Cardiac muscle cell (in vitro differentiated cells and primary cell): ENCODE results near the gene THEMIS. TPM values are rescaled to one million over a fixed set of nuclear protein-coding genes. Genes with fewer than 3 reads are reported as not detected.
"Not testable (repeated sequence)": the region's sequence is repeated elsewhere in the genome, so short reads cannot be mapped to it uniquely, and the experiment has no call there.

Experiments used
- DNase-seq, 2 donors: peaks; one replicate each; pipeline versions ENCODE4 v3.0.0 to v3.0.0-alpha.2; 2010 to 2017; ENCODE audit warnings: low read depth in 1 of 2, low spot score in 1 of 2
- H3K27ac ChIP-seq: fragments of 200-600 bp; sonication (generic); 2 replicates; pipeline ENCODE4 v1.5.1; 2016
- H3K27me3 ChIP-seq: fragments of 200-600 bp; sonication (generic); 2 replicates; pipeline ENCODE4 v1.6.0; 2016; ENCODE audit warnings: control low read depth
- H3K36me3 ChIP-seq: fragments of 200-600 bp; sonication (generic); 2 replicates; pipeline ENCODE4 v1.5.1; 2016; ENCODE audit warnings: control low read depth
- H3K4me1 ChIP-seq: fragments of 200-600 bp; sonication (generic); 2 replicates; pipeline ENCODE4 v1.8.1; 2017; ENCODE audit warnings: low read depth, mild to moderate bottlenecking, mixed run types
- H3K4me3 ChIP-seq: fragments of 200-600 bp; sonication (generic); 2 replicates; pipeline ENCODE4 v1.5.1; 2016; ENCODE audit warnings: mild to moderate bottlenecking
- H3K9me3 ChIP-seq: fragments of 200-600 bp; sonication (generic); 2 replicates; pipeline ENCODE4 v1.5.1; 2017; ENCODE audit warnings: low read depth, mild to moderate bottlenecking, control low read depth
- CTCF ChIP-seq: IDR thresholded peaks from 2 replicates; pipeline ENCODE4 v1.5.1; 2012; ENCODE audit warnings: low read depth, mild to moderate bottlenecking, low read length
- polyA plus RNA-seq: library from polyadenylated mRNA; unstranded; fragments of >200 nt; fragmentation: Nextera tagmentation; extraction: Ambion mirVana; gene quantifications from 2 replicates; pipeline ENCODE4 v1.2.1, GENCODE V29; 2016
- total RNA-seq: library from RNA; depleted of rRNA; stranded (reverse); fragments of >200 nt; gene quantifications from 2 replicates; pipeline ENCODE4 v1.2.3, GENCODE V29; 2016

THEMIS gene
- total and polyA plus RNA-seq, 2 experiments from 2014 or later, result 0.06 TPM; not detected in 1

- Histone ChIP-seq H3K27ac (no peak overlapping the region), H3K4me3 (no peak overlapping the region), H3K9me3 (no peaks in the 10 kb centered on the region), H3K27me3 (no peaks in the 10 kb centered on the region), H3K4me1 (no peaks in the 10 kb centered on the region), H3K36me3 (no peaks in the 10 kb centered on the region)
- TF ChIP-seq CTCF, result no peak
- no peak for DNase-seq
Observed at GRCh38 chr6:127897484-127897883, 3.4 kb downstream of the THEMIS start.

GRCh38 chr6:127894051-127894450, 6.8 kb downstream of the THEMIS start:
- TF ChIP-seq CTCF, result no peak
- Histone ChIP-seq H3K4me1 (no peaks in the 10 kb centered on the region), H3K36me3 (no peaks in the 10 kb centered on the region), H3K9me3 (no peaks in the 10 kb centered on the region), H3K27ac (no peak overlapping the region), H3K4me3 (no peak overlapping the region), H3K27me3 (no peaks in the 10 kb centered on the region)
- no peak for DNase-seq

- TF ChIP-seq CTCF, result no peak
- Histone ChIP-seq H3K9me3 (no peaks in the 10 kb centered on the region), H3K27ac (no peak overlapping the region), H3K4me1 (no peaks in the 10 kb centered on the region), H3K27me3 (no peaks in the 10 kb centered on the region), H3K4me3 (no peak overlapping the region), H3K36me3 (no peaks in the 10 kb centered on the region)
- no peak for DNase-seq
Observed at GRCh38 chr6:127893541-127893940, 7.3 kb downstream of the THEMIS start.

GRCh38 chr6:127891731-127892326, 9.0 kb downstream of the THEMIS start:
- Histone ChIP-seq H3K4me1 (no peaks in the 10 kb centered on the region), H3K9me3 (no peaks in the 10 kb centered on the region), H3K27ac (no peak overlapping the region), H3K36me3 (no peaks in the 10 kb centered on the region), H3K27me3 (no peaks in the 10 kb centered on the region), H3K4me3 (no peak overlapping the region)
- TF ChIP-seq CTCF, result no peak
- no peak for DNase-seq

- Histone ChIP-seq H3K4me1 (no peaks in the 10 kb centered on the region), H3K27me3 (no peaks in the 10 kb centered on the region), H3K9me3 (no peaks in the 10 kb centered on the region), H3K27ac (no peak overlapping the region), H3K36me3 (no peaks in the 10 kb centered on the region), H3K4me3 (no peak overlapping the region)
- DNase-seq, result no peak
- no peak for TF ChIP-seq CTCF
Observed at GRCh38 chr6:127886603-127887002, 14.3 kb downstream of the THEMIS start.

GRCh38 chr6:127884134-127884533, 16.7 kb downstream of the THEMIS start:
- TF ChIP-seq CTCF, result no peak

GRCh38 chr6:127881949-127882348, 18.9 kb downstream of the THEMIS start:
- not testable (repeated sequence) for DNase-seq, H3K36me3 ChIP-seq, H3K27me3 ChIP-seq

More at GRCh38 chr6:127884134-127884533, 16.7 kb downstream of the THEMIS start:
- no peak for DNase-seq
- Histone ChIP-seq H3K9me3 (no peaks in the 10 kb centered on the region), H3K36me3 (no peaks in the 10 kb centered on the region), H3K27me3 (no peaks in the 10 kb centered on the region), H3K4me3 (no peak overlapping the region), H3K4me1 (no peaks in the 10 kb centered on the region), H3K27ac (no peak overlapping the region)

More at GRCh38 chr6:127881949-127882348, 18.9 kb downstream of the THEMIS start:
- not testable (repeated sequence) for H3K4me3 ChIP-seq, H3K27ac ChIP-seq, H3K9me3 ChIP-seq, H3K4me1 ChIP-seq
